Testis (tissue), 3 donors: ENCODE results near the gene SDK1. TPM values are rescaled to one million over a fixed set of nuclear protein-coding genes. Genes with fewer than 3 reads are reported as not detected.
"Not testable (repeated sequence)": the region's sequence is repeated elsewhere in the genome, so short reads cannot be mapped to it uniquely, and the experiment has no call there.

ENCODE experiments used
- DNase-seq: peaks from one replicate; pipeline ENCODE4 v3.0.0-alpha.2; 2019
- H3K27ac ChIP-seq, 2 donors: fragments of 200-600 bp; sonication (generic); one replicate each; pipeline ENCODE4 v1.5.1; 2019
- H3K27me3 ChIP-seq: fragments of 200-600 bp; sonication (generic); one replicate; pipeline ENCODE4 v1.5.1; 2019
- H3K36me3 ChIP-seq: fragments of 200-600 bp; sonication (generic); one replicate; pipeline ENCODE4 v1.5.1; 2017; ENCODE audit warnings: low read depth; ENCODE audit errors: missing control alignments
- H3K4me1 ChIP-seq: fragments of 200-600 bp; sonication (generic); one replicate; pipeline ENCODE4 v1.5.1; 2019
- H3K4me3 ChIP-seq, 2 donors: fragments of 200-600 bp; sonication (generic); one replicate each; pipeline ENCODE4 v1.5.1; 2017 to 2019
- H3K9me3 ChIP-seq: fragments of 200-600 bp; sonication (generic); one replicate; pipeline ENCODE4 v1.5.1; 2017
- POLR2A ChIP-seq: fragments of 450-650 bp; IDR thresholded peaks from one replicate; pipeline ENCODE4 v1.6.1; 2017; ENCODE audit warnings: antibody characterized with exemption, mild to moderate bottlenecking, moderate library complexity
- WGBS, 2 donors: methylation state at CpG; one replicate each; pipeline ENCODE4 v1.1.5; 2018; 5-methylcytosine and 5-hydroxymethylcytosine counted together
- intact Hi-C: fragments of 100-400 bp; cut with DNase I; formaldehyde crosslinking; loops from one replicate; pipeline ENCODE4 v1.15.1; 2023; ENCODE audit warnings: low total_unique reads
- polyA plus RNA-seq: library from polyadenylated mRNA; stranded (reverse); fragments of 350-450 nt; fragmentation: Illumina TruSeq; extraction: RNeasy Lipid Tissue Mini Kit (QIAGEN cat#74804); gene quantifications from one replicate; pipeline ENCODE4 v1.2.3, GENCODE V29; 2014; ENCODE audit warnings: low read depth, low replicate concordance; ENCODE audit not compliant: insufficient read depth
- total RNA-seq, 2 donors: library from RNA; depleted of rRNA; stranded (reverse); fragments of >200 nt; gene quantifications; one replicate each; pipeline ENCODE4 v1.2.3, GENCODE V29; 2016
- TF ChIP-seq, protein P1 (sequence below), 3 experiments: fragments of 450-650 bp in 2 of 3; fragments of 200-600 bp in 1 of 3; sonication (generic) in 1 of 3; IDR thresholded peaks; one replicate each; pipeline ENCODE4 v1.5.1; 2016 to 2019; ENCODE audit warnings: antibody characterized with exemption in 3 of 3, mild to moderate bottlenecking in 2 of 3, moderate library complexity in 1 of 3

The SDK1 gene
- total and polyA plus RNA-seq, 3 donors from 2014 or later, result 20.0 to 36.2 (median 24.9) TPM

DNA sequence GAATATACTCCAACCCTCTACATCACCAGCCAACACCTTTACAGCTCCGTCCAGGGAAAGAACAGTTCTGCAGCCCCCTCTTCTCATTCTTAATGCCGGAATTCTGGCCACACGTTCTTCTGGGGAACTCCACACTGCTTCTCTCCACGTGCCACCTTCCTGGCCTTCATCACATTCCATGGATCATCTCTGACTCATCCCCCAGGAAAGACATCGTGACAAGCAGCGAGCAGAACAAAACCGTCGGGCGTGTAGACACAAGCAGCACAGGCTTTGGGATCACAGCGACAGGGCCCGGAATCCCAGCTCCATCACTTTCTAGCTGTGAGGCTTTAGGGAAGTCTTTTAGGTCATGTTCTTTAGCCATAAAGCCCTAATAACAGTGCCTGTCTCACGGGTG, 790.7 kb downstream of the SDK1 start:
- H3K36me3 ChIP-seq, result no peaks in the 10 kb centered on the region
- no peaks in the 10 kb centered on the region for H3K4me1 ChIP-seq
- H3K9me3 ChIP-seq, result no peaks in the 10 kb centered on the region
- WGBS, 2 donors, result 91 to 92% methylated on average over 12 of the region's 12 CpGs
- H3K27me3 ChIP-seq, result no peaks in the 10 kb centered on the region
- TF ChIP-seq, protein P1, sequence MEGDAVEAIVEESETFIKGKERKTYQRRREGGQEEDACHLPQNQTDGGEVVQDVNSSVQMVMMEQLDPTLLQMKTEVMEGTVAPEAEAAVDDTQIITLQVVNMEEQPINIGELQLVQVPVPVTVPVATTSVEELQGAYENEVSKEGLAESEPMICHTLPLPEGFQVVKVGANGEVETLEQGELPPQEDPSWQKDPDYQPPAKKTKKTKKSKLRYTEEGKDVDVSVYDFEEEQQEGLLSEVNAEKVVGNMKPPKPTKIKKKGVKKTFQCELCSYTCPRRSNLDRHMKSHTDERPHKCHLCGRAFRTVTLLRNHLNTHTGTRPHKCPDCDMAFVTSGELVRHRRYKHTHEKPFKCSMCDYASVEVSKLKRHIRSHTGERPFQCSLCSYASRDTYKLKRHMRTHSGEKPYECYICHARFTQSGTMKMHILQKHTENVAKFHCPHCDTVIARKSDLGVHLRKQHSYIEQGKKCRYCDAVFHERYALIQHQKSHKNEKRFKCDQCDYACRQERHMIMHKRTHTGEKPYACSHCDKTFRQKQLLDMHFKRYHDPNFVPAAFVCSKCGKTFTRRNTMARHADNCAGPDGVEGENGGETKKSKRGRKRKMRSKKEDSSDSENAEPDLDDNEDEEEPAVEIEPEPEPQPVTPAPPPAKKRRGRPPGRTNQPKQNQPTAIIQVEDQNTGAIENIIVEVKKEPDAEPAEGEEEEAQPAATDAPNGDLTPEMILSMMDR (IDR thresholded peaks at IDR 0.05), result no peak
- TF ChIP-seq POLR2A, result no peak
- intact Hi-C loops, result no loop called here
- no peak overlapping the region for H3K27ac ChIP-seq
- H3K4me3 ChIP-seq, result no peak overlapping the region
- DNase-seq, result no peak

DNA sequence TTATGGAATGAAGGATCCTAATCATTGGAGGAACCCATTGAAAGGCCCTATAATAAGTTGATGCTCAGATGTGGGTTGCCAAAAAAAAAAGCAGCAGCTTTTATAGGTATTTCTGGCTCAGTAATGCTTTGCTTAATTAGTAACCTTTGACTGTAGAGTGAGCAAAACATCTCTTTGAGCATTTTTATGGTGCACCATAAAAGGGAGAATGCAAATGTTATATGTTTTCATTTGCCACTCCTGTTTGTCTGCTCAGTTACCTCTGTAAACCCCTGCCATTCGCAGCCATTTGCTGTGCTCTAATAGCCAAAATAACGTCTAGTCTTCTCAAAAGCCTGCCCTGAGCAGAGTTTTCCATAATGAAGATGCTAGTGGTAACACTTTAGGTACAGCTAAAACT, 792.0 kb downstream of the SDK1 start:
- no peaks in the 10 kb centered on the region for H3K27me3 ChIP-seq
- TF ChIP-seq, protein P1 (IDR thresholded peaks at IDR 0.05), result no peak
- TF ChIP-seq POLR2A, result no peak
- H3K4me1 ChIP-seq, result no peaks in the 10 kb centered on the region
- H3K36me3 ChIP-seq, result no peaks in the 10 kb centered on the region
- 79 to 80% methylated on average over 2 of the region's 2 CpGs for WGBS, 2 donors
- H3K9me3 ChIP-seq, result no peaks in the 10 kb centered on the region
- no peak overlapping the region for H3K27ac ChIP-seq
- no peak overlapping the region for H3K4me3 ChIP-seq
- intact Hi-C loops, result no loop called here
- DNase-seq, result no peak

DNA sequence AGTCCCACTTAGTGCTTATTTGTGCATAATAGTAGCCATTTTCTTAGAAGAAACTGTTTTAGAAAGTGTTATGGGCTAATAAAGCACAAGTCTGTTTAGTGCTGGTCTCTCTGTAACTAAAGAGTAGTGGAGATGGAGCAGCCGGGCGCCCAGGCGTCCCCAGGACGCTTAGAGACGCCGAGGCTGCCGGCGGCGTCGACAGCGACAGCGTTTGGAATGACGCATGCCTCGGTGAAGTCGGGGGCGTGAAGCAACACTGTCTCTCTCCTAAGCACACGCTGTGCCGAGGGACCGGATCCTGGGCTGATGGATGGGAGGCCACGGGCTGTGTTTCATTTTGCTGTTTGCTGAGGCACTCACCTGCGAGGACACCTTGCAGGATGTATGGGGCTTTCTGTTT, 792.4 kb downstream of the SDK1 start:
- no peaks in the 10 kb centered on the region for H3K36me3 ChIP-seq
- TF ChIP-seq, protein P1 (IDR thresholded peaks at IDR 0.05), result no peak
- TF ChIP-seq POLR2A, result no peak
- H3K4me1 ChIP-seq, result no peaks in the 10 kb centered on the region
- no peaks in the 10 kb centered on the region for H3K9me3 ChIP-seq
- intact Hi-C loops, result no loop called here
- H3K27me3 ChIP-seq, result no peaks in the 10 kb centered on the region
- H3K27ac ChIP-seq, result no peak overlapping the region
- H3K4me3 ChIP-seq, result no peak overlapping the region
- 79 to 81% methylated on average over 20 to 21 of the region's 21 CpGs for WGBS, 2 donors
- no peak for DNase-seq

DNA sequence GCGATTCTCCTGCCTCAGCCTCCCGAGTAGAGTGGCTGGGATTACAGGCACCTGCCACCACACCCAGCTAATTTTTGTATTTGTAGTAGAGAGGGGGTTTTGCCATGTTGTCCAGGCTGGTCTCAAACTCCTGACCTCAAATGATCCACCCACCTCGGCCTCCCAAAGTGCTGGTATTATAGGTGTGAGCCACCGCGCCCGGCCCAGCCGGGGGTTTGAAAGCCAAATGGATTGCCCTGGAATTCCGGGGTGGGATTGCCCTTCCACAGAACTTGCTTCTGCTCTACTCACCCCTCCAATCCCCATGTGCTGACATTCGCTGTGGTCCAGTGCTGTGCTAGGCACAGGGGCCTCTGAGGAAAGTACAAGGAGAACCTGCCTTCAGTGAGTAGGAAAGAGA, 793.1 kb downstream of the SDK1 start:
- H3K4me3 ChIP-seq, H3K27ac ChIP-seq, H3K36me3 ChIP-seq, DNase-seq, intact Hi-C loops, H3K4me1 ChIP-seq, H3K9me3 ChIP-seq, H3K27me3 ChIP-seq: not testable (repeated sequence)
- 91 to 94% methylated on average over 9 of the region's 9 CpGs for WGBS, 2 donors

DNA sequence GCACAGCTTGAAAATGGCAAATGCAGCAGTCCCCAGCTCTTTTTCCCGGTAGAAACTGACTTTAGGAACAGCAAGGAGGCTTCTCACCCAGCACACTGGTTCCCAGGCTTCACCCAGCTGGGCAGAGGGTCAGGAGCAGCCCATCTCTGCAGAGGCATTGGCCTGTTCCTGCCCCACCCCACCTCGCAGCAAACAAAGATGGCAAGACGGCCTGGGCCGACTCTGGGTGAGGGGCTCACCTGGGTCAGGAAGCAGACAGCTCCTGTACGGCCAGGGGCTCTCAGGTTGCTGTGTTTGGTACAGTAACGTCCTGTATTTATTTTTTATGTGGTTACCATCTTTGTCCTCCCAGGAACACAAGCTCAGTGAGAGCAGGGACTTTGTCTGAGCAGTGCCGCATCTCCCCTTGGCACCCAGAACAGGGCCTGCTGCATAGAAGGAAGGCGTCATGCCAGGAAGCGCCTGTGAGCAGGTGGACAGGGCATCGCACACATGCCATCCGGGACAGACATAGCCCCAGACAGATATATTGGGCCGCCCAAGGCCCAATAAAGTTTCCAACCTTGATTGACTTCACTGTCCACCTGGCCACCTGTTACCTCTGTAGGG, 796.1 kb downstream of the SDK1 start:
- no peaks in the 10 kb centered on the region for H3K36me3 ChIP-seq
- H3K4me3 ChIP-seq, result no peak overlapping the region
- H3K9me3 ChIP-seq, result no peaks in the 10 kb centered on the region
- no peak overlapping the region for H3K27ac ChIP-seq
- no peaks in the 10 kb centered on the region for H3K4me1 ChIP-seq
- intact Hi-C loops, result no loop called here
- no peaks in the 10 kb centered on the region for H3K27me3 ChIP-seq
- TF ChIP-seq, protein P1 (IDR thresholded peaks at IDR 0.05), result no peak
- TF ChIP-seq POLR2A, result no peak
- WGBS, 2 donors, result 89 to 93% methylated on average over 12 of the region's 12 CpGs
- DNase-seq, result no peak
